Hepatocyte (in vitro differentiated cells): Measurements from ENCODE around the gene PPP1R3G. TPM values are rescaled to one million over a fixed set of nuclear protein-coding genes. Genes with fewer than 3 reads are reported as not detected.
"Not testable (repeated sequence)": the region's sequence is repeated elsewhere in the genome, so short reads cannot be mapped to it uniquely, and the experiment has no call there.

Experiments
- DNase-seq: peaks from one replicate; pipeline ENCODE4 v3.0.0-alpha.2; 2016; ENCODE audit warnings: low spot score
- H2AFZ ChIP-seq: fragments of 200-600 bp; sonication (generic); 2 replicates; pipeline ENCODE4 v1.6.0; 2016; ENCODE audit warnings: antibody characterized with exemption, mild to moderate bottlenecking
- H3K27ac ChIP-seq: fragments of 200-600 bp; sonication (generic); 2 replicates; pipeline ENCODE4 v1.5.1; 2016; ENCODE audit warnings: mild to moderate bottlenecking
- H3K27me3 ChIP-seq: fragments of 200-600 bp; sonication (generic); 2 replicates; pipeline ENCODE4 v1.6.1; 2016
- H3K36me3 ChIP-seq: fragments of 200-600 bp; sonication (generic); replicated peaks from 2 replicates; pipeline ENCODE4 v1.5.1; 2016; ENCODE audit warnings: low read depth; ENCODE audit not compliant: insufficient read depth
- H3K4me1 ChIP-seq: fragments of 200-600 bp; sonication (generic); 2 replicates; pipeline ENCODE4 v1.5.1; 2016; ENCODE audit warnings: mild to moderate bottlenecking, moderate library complexity; ENCODE audit not compliant: insufficient read depth
- H3K4me2 ChIP-seq: fragments of 200-600 bp; sonication (generic); 2 replicates; pipeline ENCODE4 v1.6.0; 2016
- H3K4me3 ChIP-seq: fragments of 200-600 bp; sonication (generic); 2 replicates; pipeline ENCODE4 v1.5.1; 2016; ENCODE audit warnings: mild to moderate bottlenecking
- H3K79me2 ChIP-seq: fragments of 200-600 bp; sonication (generic); 2 replicates; pipeline ENCODE4 v1.6.0; 2017; ENCODE audit warnings: mild to moderate bottlenecking
- H3K9me2 ChIP-seq: fragments of 200-600 bp; sonication (generic); replicated peaks from 2 replicates; pipeline ENCODE4 v1.6.0; 2017; ENCODE audit warnings: mild to moderate bottlenecking; ENCODE audit not compliant: insufficient read depth
- H3K9me3 ChIP-seq: fragments of 200-600 bp; sonication (generic); 2 replicates; pipeline ENCODE4 v1.5.1; 2016; ENCODE audit warnings: low read depth, mild to moderate bottlenecking
- H4K20me1 ChIP-seq: fragments of 200-600 bp; sonication (generic); 2 replicates; pipeline ENCODE4 v1.6.0; 2016; ENCODE audit warnings: mild to moderate bottlenecking; ENCODE audit not compliant: insufficient read depth, poor library complexity, severe bottlenecking
- EZH2 ChIP-seq: fragments of 200-600 bp; sonication (generic); IDR thresholded peaks from 2 replicates; pipeline ENCODE4 v1.6.1; 2016; ENCODE audit warnings: antibody characterized with exemption, mild to moderate bottlenecking, borderline replicate concordance
- EZH2phosphoT487 ChIP-seq: fragments of 200-600 bp; sonication (generic); IDR thresholded peaks from one replicate; pipeline ENCODE4 v1.6.1; 2018; ENCODE audit warnings: antibody characterized with exemption, mild to moderate bottlenecking, low read depth, moderate library complexity; ENCODE audit not compliant: unreplicated experiment, severe bottlenecking
- WGBS: methylation state at CpG from one replicate; pipeline ENCODE4 v1.1.6; 2016; ENCODE audit warnings: low lambda C conversion rate; ENCODE audit errors: missing lambda C conversion rate; 5-methylcytosine and 5-hydroxymethylcytosine counted together
- polyA plus RNA-seq: library from polyadenylated mRNA; unstranded; fragments of >200 nt; fragmentation: Nextera tagmentation; extraction: Ambion mirVana; gene quantifications from 2 replicates; pipeline ENCODE4 v1.2.1, GENCODE V29; 2016
- total RNA-seq: library from RNA; depleted of rRNA; stranded (reverse); fragments of >200 nt; gene quantifications from 2 replicates; pipeline ENCODE4 v1.2.3, GENCODE V29; 2014
- TF ChIP-seq, protein P1 (sequence below): fragments of 200-600 bp; sonication (generic); IDR thresholded peaks from 2 replicates; pipeline ENCODE4 v1.5.1; 2016; ENCODE audit warnings: antibody characterized with exemption, mild to moderate bottlenecking; ENCODE audit not compliant: poor library complexity

PPP1R3G gene
- total and polyA plus RNA-seq, 2 experiments from 2014 or later: 0.47 to 0.82 TPM

DNA sequence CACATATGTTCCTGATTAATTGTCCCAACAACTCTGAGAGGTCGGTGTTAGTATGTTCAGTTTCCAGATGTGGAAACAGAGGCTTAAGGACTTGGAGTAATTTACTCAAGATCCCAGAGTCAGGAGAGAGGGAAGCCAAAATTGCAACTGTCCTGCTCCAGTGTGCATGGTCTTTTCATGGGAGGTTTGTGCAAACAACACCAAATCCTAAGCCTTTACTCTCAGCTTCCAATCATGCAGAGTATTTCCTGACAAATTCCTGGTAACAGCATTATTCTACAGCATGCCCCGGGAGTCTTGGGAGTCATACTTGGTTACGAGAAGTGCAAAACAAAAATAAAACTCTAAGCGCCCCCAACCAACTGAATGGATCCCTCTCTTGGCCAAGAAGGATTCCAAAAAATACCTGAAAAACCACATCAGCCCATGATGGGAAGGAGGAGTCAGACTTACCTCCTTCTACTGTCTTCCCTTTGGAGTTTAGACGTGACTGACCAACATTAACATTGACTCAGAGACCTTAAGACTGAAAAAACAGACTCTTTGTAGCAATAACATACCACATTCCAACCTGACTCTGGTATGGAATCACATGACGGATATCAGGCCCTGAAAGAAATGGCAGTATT is 30.8 kb upstream of the PPP1R3G start:
- TF ChIP-seq EZH2 (no peak), EZH2phosphoT487 (no peak)
- H3K4me3 ChIP-seq: no peak overlapping the region
- peak overlapping the region; percentile 23 for H3K27ac ChIP-seq
- no peaks in the 10 kb centered on the region for H4K20me1 ChIP-seq
- no peak overlapping the region for H2AFZ ChIP-seq
- peaks cover 18% of the 10 kb centered on the region for H3K4me1 ChIP-seq
- H3K9me2 ChIP-seq: no peaks in the 10 kb centered on the region
- no peak for DNase-seq
- H3K27me3 ChIP-seq: no peaks in the 10 kb centered on the region
- peak overlapping the region; percentile 48 for H3K4me2 ChIP-seq
- H3K9me3 ChIP-seq: peaks cover 10% of the 10 kb centered on the region
- 66% methylated on average over 6 of the region's 6 CpGs for WGBS
- H3K36me3 ChIP-seq: no peaks in the 10 kb centered on the region
- H3K79me2 ChIP-seq: no peaks in the 10 kb centered on the region

DNA sequence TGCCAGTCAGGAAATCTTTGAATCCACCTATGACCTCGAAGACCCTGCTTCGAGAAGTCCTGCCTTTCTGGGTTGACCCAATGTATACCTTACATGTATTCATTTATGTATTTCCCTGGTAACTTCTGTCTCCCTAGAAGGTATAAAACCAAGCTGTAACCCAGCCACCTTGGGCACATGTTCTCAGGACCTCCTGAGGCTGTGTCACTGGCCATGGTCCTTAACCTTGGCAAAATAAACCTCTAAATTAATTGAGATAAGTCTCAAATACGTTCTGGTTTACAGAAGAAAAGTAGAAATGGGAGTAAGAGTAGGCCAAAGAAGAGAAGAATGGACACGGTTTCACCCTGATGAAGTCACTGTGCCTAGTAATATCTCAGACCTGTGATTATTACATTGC is 30.0 kb upstream of the PPP1R3G start:
- TF ChIP-seq, protein P1, sequence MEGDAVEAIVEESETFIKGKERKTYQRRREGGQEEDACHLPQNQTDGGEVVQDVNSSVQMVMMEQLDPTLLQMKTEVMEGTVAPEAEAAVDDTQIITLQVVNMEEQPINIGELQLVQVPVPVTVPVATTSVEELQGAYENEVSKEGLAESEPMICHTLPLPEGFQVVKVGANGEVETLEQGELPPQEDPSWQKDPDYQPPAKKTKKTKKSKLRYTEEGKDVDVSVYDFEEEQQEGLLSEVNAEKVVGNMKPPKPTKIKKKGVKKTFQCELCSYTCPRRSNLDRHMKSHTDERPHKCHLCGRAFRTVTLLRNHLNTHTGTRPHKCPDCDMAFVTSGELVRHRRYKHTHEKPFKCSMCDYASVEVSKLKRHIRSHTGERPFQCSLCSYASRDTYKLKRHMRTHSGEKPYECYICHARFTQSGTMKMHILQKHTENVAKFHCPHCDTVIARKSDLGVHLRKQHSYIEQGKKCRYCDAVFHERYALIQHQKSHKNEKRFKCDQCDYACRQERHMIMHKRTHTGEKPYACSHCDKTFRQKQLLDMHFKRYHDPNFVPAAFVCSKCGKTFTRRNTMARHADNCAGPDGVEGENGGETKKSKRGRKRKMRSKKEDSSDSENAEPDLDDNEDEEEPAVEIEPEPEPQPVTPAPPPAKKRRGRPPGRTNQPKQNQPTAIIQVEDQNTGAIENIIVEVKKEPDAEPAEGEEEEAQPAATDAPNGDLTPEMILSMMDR: no peak
- TF ChIP-seq EZH2phosphoT487: no peak
- TF ChIP-seq EZH2: no peak
- H3K4me3 ChIP-seq: no peak overlapping the region
- peaks cover 10% of the 10 kb centered on the region for H3K9me3 ChIP-seq
- H4K20me1 ChIP-seq: no peaks in the 10 kb centered on the region
- no peak overlapping the region for H3K4me2 ChIP-seq
- H3K27me3 ChIP-seq: no peaks in the 10 kb centered on the region
- no peaks in the 10 kb centered on the region for H3K79me2 ChIP-seq
- H3K9me2 ChIP-seq: no peaks in the 10 kb centered on the region
- H3K36me3 ChIP-seq: no peaks in the 10 kb centered on the region
- H3K4me1 ChIP-seq: peaks cover 24% of the 10 kb centered on the region
- no peak overlapping the region for H2AFZ ChIP-seq
- DNase-seq: no peak
- WGBS: 93% methylated on average over 4 of the region's 4 CpGs
- peak overlapping the region; percentile 23 for H3K27ac ChIP-seq

DNA sequence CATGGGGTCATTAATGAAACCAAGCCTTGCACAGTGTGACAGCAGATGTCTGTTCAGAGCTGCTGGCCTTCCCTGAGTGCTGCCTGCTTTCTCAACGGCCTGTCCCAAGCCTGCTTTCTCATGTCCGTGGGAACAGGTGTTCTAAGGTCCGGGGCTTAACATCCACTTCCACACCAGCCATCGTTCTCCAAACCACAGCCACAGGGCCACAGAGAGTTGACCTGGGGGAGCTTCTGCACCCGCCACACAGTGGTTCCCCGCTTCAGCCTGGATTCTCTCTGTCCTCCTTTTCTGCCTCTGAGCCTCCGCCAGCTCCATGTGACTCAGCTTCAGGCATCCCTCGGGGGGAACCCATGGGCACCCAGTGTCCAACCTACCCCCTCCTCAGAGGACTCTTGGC is 26.9 kb upstream of the PPP1R3G start:
- Histone ChIP-seq H3K9me3 (no peaks in the 10 kb centered on the region), H3K4me3 (no peak overlapping the region), H3K36me3 (no peaks in the 10 kb centered on the region), H2AFZ (no peak overlapping the region), H3K4me1 (peaks cover 25% of the 10 kb centered on the region), H3K4me2 (no peak overlapping the region), H4K20me1 (no peaks in the 10 kb centered on the region), H3K27me3 (no peaks in the 10 kb centered on the region), H3K79me2 (no peaks in the 10 kb centered on the region), H3K9me2 (no peaks in the 10 kb centered on the region), H3K27ac (peak overlapping the region; percentile 88)
- WGBS: 95% methylated on average over 8 of the region's 8 CpGs
- DNase-seq: no peak
- TF ChIP-seq EZH2 (no peak), EZH2phosphoT487 (no peak)
- TF ChIP-seq, protein P1: no peak

DNA sequence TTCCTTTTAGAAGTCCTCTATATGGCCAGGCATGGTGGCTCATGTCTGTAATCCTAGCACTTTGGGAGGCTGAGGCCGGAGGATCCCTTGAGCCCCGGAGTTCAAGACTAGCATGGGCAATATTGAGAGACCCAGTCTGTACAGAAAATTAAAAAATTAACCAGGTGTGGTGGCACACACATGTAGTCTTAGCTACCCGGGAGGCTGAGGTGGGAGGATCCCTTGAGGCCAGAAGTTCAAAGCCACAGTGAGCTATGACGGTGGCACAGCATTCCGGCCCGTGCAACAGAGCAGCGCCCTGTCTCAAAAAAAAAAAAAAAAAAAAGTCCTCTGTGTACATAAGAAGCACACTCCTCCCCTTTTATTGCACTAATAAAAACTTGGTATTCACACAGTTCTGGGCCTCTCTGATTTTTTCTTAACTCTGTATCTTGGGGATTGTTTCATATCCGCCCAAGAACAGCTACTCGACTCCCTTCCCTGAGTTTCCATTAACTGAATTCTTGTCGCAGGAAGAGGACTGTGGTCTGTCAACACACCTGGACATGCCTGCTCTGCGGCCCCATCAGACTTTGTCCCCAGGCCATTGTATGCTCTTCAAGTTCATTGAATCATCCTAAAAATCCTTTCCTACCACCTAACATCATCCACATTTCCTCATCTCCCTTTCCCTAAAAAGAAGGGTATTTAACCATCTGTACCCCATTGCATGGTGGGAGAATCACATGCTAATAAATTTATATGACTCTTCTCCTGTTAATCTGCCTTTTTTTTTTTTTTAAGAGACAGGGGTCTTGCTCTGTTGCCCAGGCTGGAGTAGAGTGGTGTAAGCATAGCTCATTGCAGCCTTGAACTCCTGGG is 25.9 kb upstream of the PPP1R3G start:
- Histone ChIP-seq H3K4me1 (peaks cover 15% of the 10 kb centered on the region), H3K27me3 (no peaks in the 10 kb centered on the region), H4K20me1 (no peaks in the 10 kb centered on the region), H3K9me3 (no peaks in the 10 kb centered on the region), H2AFZ (no peak overlapping the region), H3K36me3 (no peaks in the 10 kb centered on the region), H3K9me2 (no peaks in the 10 kb centered on the region), H3K4me2 (peak overlapping the region; percentile 18), H3K79me2 (no peaks in the 10 kb centered on the region), H3K27ac (peak overlapping the region; percentile 88), H3K4me3 (no peak overlapping the region)
- 60% methylated on average over 11 of the region's 11 CpGs for WGBS
- DNase-seq: peak; percentile 62
- TF ChIP-seq EZH2phosphoT487: no peak
- TF ChIP-seq EZH2: no peak
- TF ChIP-seq, protein P1: no peak

DNA sequence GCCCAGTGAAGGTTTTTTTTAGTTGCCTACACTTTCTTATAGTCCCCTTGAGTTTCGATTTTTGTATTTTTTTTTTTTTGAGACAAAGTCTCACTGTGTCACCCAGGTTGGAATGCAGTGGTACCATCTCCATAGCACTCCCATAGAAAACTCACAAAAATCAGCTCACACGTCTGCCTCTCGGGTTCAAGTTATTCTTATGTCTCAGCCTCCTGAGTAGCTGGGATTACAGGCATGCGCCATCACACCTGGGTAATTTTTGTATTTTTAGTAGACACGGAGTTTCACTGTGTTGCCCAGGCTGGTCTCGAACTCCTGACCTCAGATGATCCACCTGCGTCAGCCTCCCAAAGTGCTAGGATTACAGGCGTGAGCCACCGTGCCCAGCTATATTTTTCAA is 24.7 kb upstream of the PPP1R3G start:
- H3K36me3 ChIP-seq, H3K79me2 ChIP-seq, H3K27me3 ChIP-seq, H3K4me3 ChIP-seq, H2AFZ ChIP-seq, H4K20me1 ChIP-seq, H3K4me1 ChIP-seq, H3K9me3 ChIP-seq, DNase-seq, H3K9me2 ChIP-seq, H3K4me2 ChIP-seq: not testable (repeated sequence)
- 94% methylated on average over 9 of the region's 9 CpGs for WGBS
- H3K27ac ChIP-seq: peak overlapping the region; percentile 88
